GM23338 (cell line): Measurements from ENCODE around the gene OXCT1. TPM values are rescaled to one million over a fixed set of nuclear protein-coding genes. Genes with fewer than 3 reads are reported as not detected.

Experiments
- ATAC-seq: fragments of 200-7000 bp; cut with Tn5 transposase; 3 replicates; pipeline ENCODE4 v1.9.1; 2020
- DNase-seq: peaks from one replicate; pipeline ENCODE4 v3.0.0-alpha.2; 2015; ENCODE audit warnings: low spot score
- H2AFZ ChIP-seq: fragments of 200-600 bp; sonication (generic); 2 replicates; pipeline ENCODE4 v1.8.0; 2016; ENCODE audit warnings: antibody characterized with exemption, mild to moderate bottlenecking, moderate library complexity
- H3F3A ChIP-seq: fragments of 200-600 bp; sonication (generic); replicated peaks from 2 replicates; pipeline ENCODE4 v1.8.0; 2017; ENCODE audit warnings: antibody characterized with exemption, mixed run types, low read depth
- H3K27ac ChIP-seq: fragments of 200-600 bp; sonication (generic); 2 replicates; pipeline ENCODE4 v1.6.1; 2016; ENCODE audit warnings: low read depth
- H3K27me3 ChIP-seq: fragments of 200-600 bp; sonication (generic); 2 replicates; pipeline ENCODE4 v1.8.0; 2016; ENCODE audit warnings: mild to moderate bottlenecking, mixed run types, moderate library complexity; ENCODE audit not compliant: insufficient read depth
- H3K36me3 ChIP-seq: fragments of 200-600 bp; sonication (generic); 2 replicates; pipeline ENCODE4 v1.8.0; 2016; ENCODE audit warnings: mild to moderate bottlenecking; ENCODE audit not compliant: insufficient read depth
- H3K4me1 ChIP-seq: fragments of 200-600 bp; sonication (generic); 2 replicates; pipeline ENCODE4 v1.8.0; 2016; ENCODE audit warnings: mild to moderate bottlenecking, moderate library complexity; ENCODE audit not compliant: insufficient read depth
- H3K4me2 ChIP-seq: fragments of 200-600 bp; sonication (generic); 2 replicates; pipeline ENCODE4 v1.7.1; 2017; ENCODE audit warnings: mixed run types
- H3K4me3 ChIP-seq: fragments of 200-600 bp; sonication (generic); 2 replicates; pipeline ENCODE4 v1.6.1; 2016; ENCODE audit warnings: mixed run types
- H3K79me2 ChIP-seq: fragments of 200-600 bp; sonication (generic); replicated peaks from 2 replicates; pipeline ENCODE4 v1.8.0; 2017; ENCODE audit warnings: mild to moderate bottlenecking; ENCODE audit not compliant: insufficient read depth
- H3K9me2 ChIP-seq: fragments of 200-600 bp; sonication (generic); 2 replicates; pipeline ENCODE4 v1.8.0; 2017; ENCODE audit not compliant: insufficient read depth
- H4K20me1 ChIP-seq: fragments of 200-600 bp; sonication (generic); replicated peaks from 2 replicates; pipeline ENCODE4 v1.8.0; 2017; ENCODE audit warnings: mild to moderate bottlenecking; ENCODE audit not compliant: insufficient read depth
- H3K27ac Mint-ChIP-seq: 2 replicates; pipeline ENCODE4 v1.8.0; 2020; ENCODE audit warnings: inconsistent platforms, mild to moderate bottlenecking, moderate library complexity, mixed read lengths
- H3K27me3 Mint-ChIP-seq: 3 replicates; pipeline ENCODE4 v1.8.0; 2022; ENCODE audit warnings: low read depth, mild to moderate bottlenecking, moderate library complexity, mixed read lengths, inconsistent platforms; ENCODE audit not compliant: insufficient read depth, poor library complexity
- H3K36me3 Mint-ChIP-seq: 3 replicates; pipeline ENCODE4 v1.8.0; 2021; ENCODE audit warnings: low read depth, mild to moderate bottlenecking, inconsistent platforms, moderate library complexity, mixed read lengths
- H3K4me1 Mint-ChIP-seq: 3 replicates; pipeline ENCODE4 v1.8.0; 2020; ENCODE audit warnings: mild to moderate bottlenecking, inconsistent platforms, mixed read lengths
- H3K4me3 Mint-ChIP-seq: 3 replicates; pipeline ENCODE4 v1.8.0; 2021; ENCODE audit warnings: moderate library complexity, mild to moderate bottlenecking, inconsistent platforms, mixed read lengths
- H3K9me3 Mint-ChIP-seq: 3 replicates; pipeline ENCODE4 v1.8.0; 2020; ENCODE audit warnings: moderate library complexity, mild to moderate bottlenecking, inconsistent platforms, mixed read lengths
- CREB1 ChIP-seq: fragments of 250-450 bp; sonication (Bioruptor Pico); IDR thresholded peaks from 2 replicates; pipeline ENCODE4 v1.5.0; 2020; ENCODE audit warnings: low read depth, mild to moderate bottlenecking, moderate library complexity
- CTCF ChIP-seq, 2 experiments: fragments of 200-600 bp in 1 of 2; sonication (generic) in 1 of 2; conservative IDR thresholded peaks; 2 replicates each; pipeline versions ENCODE4 v1.5.1 to v1.6.1; 2016 to 2017; ENCODE audit warnings: antibody characterized with exemption in 2 of 2, low read depth in 2 of 2, mild to moderate bottlenecking in 2 of 2, moderate library complexity in 1 of 2
- ETS1 ChIP-seq: IDR thresholded peaks from 2 replicates; pipeline ENCODE4 v1.6.1; 2016; ENCODE audit warnings: antibody characterized with exemption
- EZH2 ChIP-seq: fragments of 200-600 bp; sonication (generic); IDR thresholded peaks from one replicate; pipeline ENCODE4 v1.8.0; 2017; ENCODE audit warnings: antibody characterized with exemption, mild to moderate bottlenecking, low read depth; ENCODE audit not compliant: unreplicated experiment
- EZH2phosphoT487 ChIP-seq: fragments of 200-600 bp; sonication (generic); IDR thresholded peaks from one replicate; pipeline ENCODE4 v1.8.1; 2018; ENCODE audit warnings: antibody characterized with exemption; ENCODE audit not compliant: unreplicated experiment
- JUNB ChIP-seq: IDR thresholded peaks from one replicate; pipeline ENCODE4 v1.6.1; 2016; ENCODE audit warnings: antibody characterized with exemption; ENCODE audit not compliant: unreplicated experiment
- NANOG ChIP-seq: IDR thresholded peaks from 2 replicates; pipeline ENCODE4 v1.6.1; 2016; ENCODE audit warnings: antibody characterized with exemption, borderline replicate concordance
- POLR2AphosphoS5 ChIP-seq: IDR thresholded peaks from 2 replicates; pipeline ENCODE4 v1.6.1; 2016; ENCODE audit warnings: antibody characterized with exemption, low read depth
- REST ChIP-seq: IDR thresholded peaks from one replicate; pipeline ENCODE4 v1.6.1; 2018; ENCODE audit warnings: antibody characterized with exemption; ENCODE audit not compliant: unreplicated experiment
- STAT1 ChIP-seq: IDR thresholded peaks from one replicate; pipeline ENCODE4 v1.6.1; 2016; ENCODE audit warnings: antibody characterized with exemption; ENCODE audit not compliant: unreplicated experiment
- ZNF114 ChIP-seq: fragments of 250-450 bp; sonication (Bioruptor Pico); IDR thresholded peaks from 2 replicates; pipeline ENCODE4 v1.5.0; 2020; ENCODE audit warnings: mild to moderate bottlenecking, moderate library complexity
- ZNF331 ChIP-seq: fragments of 250-450 bp; sonication (Bioruptor Pico); IDR thresholded peaks from 2 replicates; pipeline ENCODE4 v1.5.0; 2020; ENCODE audit warnings: low read depth, mild to moderate bottlenecking, moderate library complexity
- ZNF462 ChIP-seq: fragments of 250-450 bp; sonication (Bioruptor Pico); IDR thresholded peaks from 2 replicates; pipeline ENCODE4 v1.5.0; 2020; ENCODE audit warnings: mild to moderate bottlenecking, moderate library complexity
- polyA plus RNA-seq: library from polyadenylated mRNA; unstranded; fragments of >200 nt; fragmentation: Nextera tagmentation; extraction: Ambion mirVana; gene quantifications from 2 replicates; pipeline ENCODE4 v1.2.1, GENCODE V29; 2016
- total RNA-seq: library from RNA; depleted of rRNA; stranded (reverse); fragments of >200 nt; shearing (Covaris generic); gene quantifications from 2 replicates; pipeline ENCODE4 v1.2.3, GENCODE V29; 2014

OXCT1 gene
- total and polyA plus RNA-seq, 2 experiments from 2014 or later = 11.6 to 37.0 TPM

- Mint-ChIP-seq H3K27me3 (no peaks in the 10 kb centered on the region), H3K27ac (no peak overlapping the region), H3K9me3 (no peaks in the 10 kb centered on the region), H3K4me3 (no peak overlapping the region), H3K36me3 (peaks cover 2% of the 10 kb centered on the region; the same call in 1 of the 3 replicates), H3K4me1 (peaks cover 14% of the 10 kb centered on the region; the same call in 2 of the 3 replicates)
- DNase-seq (no peak), ATAC-seq (no peak)
- Histone ChIP-seq H3F3A (no peaks in the 10 kb centered on the region), H3K4me2 (no peak overlapping the region), H4K20me1 (no peaks in the 10 kb centered on the region), H3K4me3 (no peak overlapping the region), H3K27ac (no peak overlapping the region), H3K9me2 (no peaks in the 10 kb centered on the region), H3K27me3 (no peaks in the 10 kb centered on the region), H3K79me2 (no peaks in the 10 kb centered on the region), H2AFZ (no peak overlapping the region), H3K36me3 (no peaks in the 10 kb centered on the region), H3K4me1 (peaks cover 11% of the 10 kb centered on the region; the same call in 1 of the 2 replicates)
- TF ChIP-seq CTCF (conservative IDR thresholded peaks at IDR 0.05; ENCODE audit: low read depth in 2 of 2) = no peak
- TF ChIP-seq ZNF114 (CRISPR knock-in tag) = no peak
- TF ChIP-seq ETS1 = no peak
- TF ChIP-seq CREB1 (CRISPR knock-in tag) = no peak
- TF ChIP-seq NANOG = no peak
- TF ChIP-seq REST = no peak
- TF ChIP-seq ZNF331 (CRISPR knock-in tag) = no peak
- TF ChIP-seq EZH2phosphoT487 = no peak
- no peak for TF ChIP-seq ZNF462 (CRISPR knock-in tag)
- no peak for TF ChIP-seq POLR2AphosphoS5
- TF ChIP-seq JUNB = no peak
- TF ChIP-seq EZH2 = no peak
- no peak for TF ChIP-seq STAT1
Measured at GRCh38 chr5:41773799-41774198, 96.4 kb downstream of the OXCT1 start.
